GM23248 (cell line): ENCODE data around the gene ARHGAP44.

Source experiments
- EZH2 ChIP-seq: fragments of 200-600 bp; sonication (generic); IDR thresholded peaks from 2 replicates; pipeline ENCODE4 v1.6.1; 2018; ENCODE audit warnings: antibody characterized with exemption, mild to moderate bottlenecking; ENCODE audit not compliant: insufficient read depth, poor library complexity, severe bottlenecking
- EZH2phosphoT487 ChIP-seq: fragments of 200-600 bp; sonication (generic); IDR thresholded peaks from 2 replicates; pipeline ENCODE4 v1.6.1; 2018; ENCODE audit warnings: antibody characterized with exemption, moderate library complexity, mild to moderate bottlenecking, low read depth; ENCODE audit not compliant: insufficient read depth

DNA sequence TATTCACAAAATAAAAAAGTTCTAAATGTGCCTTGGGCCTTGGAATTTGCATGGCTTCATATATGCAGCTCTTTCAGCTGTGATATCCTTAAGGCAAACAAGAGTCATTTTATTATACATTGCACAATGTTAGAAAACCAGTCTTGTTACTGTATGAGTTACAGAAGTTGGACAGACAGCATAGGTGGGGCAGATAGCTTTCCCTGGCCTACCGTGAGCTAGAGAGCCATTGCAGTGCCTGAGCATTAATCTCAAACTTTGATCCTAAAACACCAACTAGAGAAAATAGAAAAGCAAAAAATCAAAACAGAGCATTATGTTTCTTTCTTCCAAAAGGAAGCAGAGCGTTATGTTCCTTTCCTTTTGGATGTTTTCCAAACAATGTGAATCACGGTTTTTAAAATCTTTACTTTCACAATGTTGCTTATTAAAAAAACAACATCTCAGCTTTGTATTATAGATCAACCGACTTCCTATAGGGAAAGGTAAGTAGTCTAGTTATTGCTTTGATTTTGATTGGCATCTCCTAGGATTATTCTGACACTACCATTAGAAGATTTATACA, 32.2 kb downstream of the ARHGAP44 start:
- no peak for TF ChIP-seq EZH2
- TF ChIP-seq EZH2phosphoT487, result no peak
